Astrocyte (in vitro differentiated cells and primary cell): ENCODE data around the gene OCA2. TPM values are rescaled to one million over a fixed set of nuclear protein-coding genes. Genes with fewer than 3 reads are reported as not detected.

Experiments
- DNase-seq: peaks from one replicate; pipeline ENCODE4 v3.0.0-alpha.2; 2010; ENCODE audit warnings: low read depth
- FAIRE-seq: peaks from 2 replicates; lab custom pipeline; 2011; peaks lifted over from hg19 to GRCh38; lab: Jason Lieb, UNC
- H2AFZ ChIP-seq: 2 replicates; pipeline ENCODE4 v1.6.0; 2012; ENCODE audit warnings: low read depth, low read length, inconsistent platforms
- H3K27ac ChIP-seq: 2 replicates; pipeline ENCODE4 v1.5.1; 2011; ENCODE audit warnings: low read depth, low read length, inconsistent platforms
- H3K27me3 ChIP-seq: 2 replicates; pipeline ENCODE4 v1.6.0; 2011; ENCODE audit warnings: low read length, inconsistent platforms; ENCODE audit not compliant: insufficient read depth
- H3K36me3 ChIP-seq: 2 replicates; pipeline ENCODE4 v1.5.1; 2011; ENCODE audit warnings: low read length, inconsistent platforms; ENCODE audit not compliant: insufficient read depth
- H3K4me1 ChIP-seq: 2 replicates; pipeline ENCODE4 v1.5.1; 2011; ENCODE audit warnings: low read length, inconsistent platforms; ENCODE audit not compliant: insufficient read depth
- H3K4me2 ChIP-seq: 2 replicates; pipeline ENCODE4 v1.6.0; 2012; ENCODE audit warnings: low read length, inconsistent platforms
- H3K4me3 ChIP-seq: 2 replicates; pipeline ENCODE4 v1.5.1; 2011; ENCODE audit warnings: low read depth, mild to moderate bottlenecking, low read length, inconsistent platforms; ENCODE audit not compliant: insufficient read depth
- H3K79me2 ChIP-seq: 2 replicates; pipeline ENCODE4 v1.6.0; 2012; ENCODE audit warnings: mild to moderate bottlenecking, low read length, inconsistent platforms; ENCODE audit not compliant: insufficient read depth
- H3K9ac ChIP-seq: 2 replicates; pipeline ENCODE4 v1.6.0; 2012; ENCODE audit warnings: mild to moderate bottlenecking, low read length, inconsistent platforms
- H3K9me3 ChIP-seq: 2 replicates; pipeline ENCODE4 v1.5.1; 2012; ENCODE audit warnings: low read depth, mild to moderate bottlenecking, low read length, inconsistent platforms; ENCODE audit not compliant: insufficient read depth
- H4K20me1 ChIP-seq: 2 replicates; pipeline ENCODE4 v1.6.0; 2012; ENCODE audit warnings: low read length, inconsistent platforms; ENCODE audit not compliant: insufficient read depth
- H3K27ac Mint-ChIP-seq: one replicate; pipeline ENCODE4 v1.8.0; 2021; ENCODE audit warnings: mild to moderate bottlenecking, mixed read lengths; ENCODE audit not compliant: unreplicated experiment
- H3K27me3 Mint-ChIP-seq: one replicate; pipeline ENCODE4 v1.8.0; 2021; ENCODE audit warnings: low read depth, mixed read lengths; ENCODE audit not compliant: unreplicated experiment
- H3K36me3 Mint-ChIP-seq: one replicate; pipeline ENCODE4 v1.8.0; 2021; ENCODE audit warnings: low read depth, mixed read lengths; ENCODE audit not compliant: unreplicated experiment
- H3K4me1 Mint-ChIP-seq: one replicate; pipeline ENCODE4 v1.8.0; 2021; ENCODE audit warnings: low read depth, mixed read lengths; ENCODE audit not compliant: unreplicated experiment
- H3K4me3 Mint-ChIP-seq: one replicate; pipeline ENCODE4 v1.8.0; 2021; ENCODE audit warnings: mild to moderate bottlenecking, moderate library complexity, mixed read lengths; ENCODE audit not compliant: unreplicated experiment
- H3K9me3 Mint-ChIP-seq: one replicate; pipeline ENCODE4 v1.8.0; 2021; ENCODE audit warnings: mild to moderate bottlenecking, mixed read lengths; ENCODE audit not compliant: unreplicated experiment
- CTCF ChIP-seq: IDR thresholded peaks from 2 replicates; pipeline ENCODE4 v1.5.1; 2011; ENCODE audit warnings: low read depth, mild to moderate bottlenecking, inconsistent platforms, low read length, moderate library complexity; ENCODE audit not compliant: insufficient read depth
- EZH2 ChIP-seq: IDR thresholded peaks from 2 replicates; pipeline ENCODE4 v1.6.1; 2012; ENCODE audit warnings: mild to moderate bottlenecking, low read length, inconsistent platforms; ENCODE audit not compliant: insufficient read depth
- total RNA-seq: library from RNA; stranded (reverse); gene quantifications from 2 replicates; pipeline ENCODE4 v1.2.1, GENCODE V29; 2021

OCA2 gene
- total RNA-seq, 1 donor from 2014 or later: 2.9 TPM

GRCh38 chr15:27770086-27770607 is 329.0 kb downstream of the OCA2 start:
- H3K36me3 ChIP-seq: no peaks in the 10 kb centered on the region
- TF ChIP-seq CTCF (no peak), EZH2 (no peak)
- H3K4me1 Mint-ChIP-seq: no peaks in the 10 kb centered on the region
- no peaks in the 10 kb centered on the region for H3K4me1 ChIP-seq
- no peak overlapping the region for H2AFZ ChIP-seq
- no peak overlapping the region for H3K4me2 ChIP-seq
- no peak overlapping the region for H3K9ac ChIP-seq
- H3K9me3 Mint-ChIP-seq: peaks cover 6% of the 10 kb centered on the region
- no peak overlapping the region for H3K27ac ChIP-seq
- no peak overlapping the region for H3K4me3 Mint-ChIP-seq
- no peak overlapping the region for H3K4me3 ChIP-seq
- no peak for FAIRE-seq
- DNase-seq: no peak
- no peaks in the 10 kb centered on the region for H3K36me3 Mint-ChIP-seq
- H3K79me2 ChIP-seq: no peaks in the 10 kb centered on the region
- H3K27me3 ChIP-seq: no peaks in the 10 kb centered on the region
- H4K20me1 ChIP-seq: no peaks in the 10 kb centered on the region
- H3K9me3 ChIP-seq: no peaks in the 10 kb centered on the region
- no peak overlapping the region for H3K27ac Mint-ChIP-seq
- no peaks in the 10 kb centered on the region for H3K27me3 Mint-ChIP-seq

- no peaks in the 10 kb centered on the region for H3K9me3 ChIP-seq
- H3K79me2 ChIP-seq: no peaks in the 10 kb centered on the region
- H3K36me3 ChIP-seq: no peaks in the 10 kb centered on the region
- Mint-ChIP-seq H3K4me3 (no peak overlapping the region), H3K36me3 (no peaks in the 10 kb centered on the region), H3K27me3 (no peaks in the 10 kb centered on the region), H3K9me3 (peaks cover 6% of the 10 kb centered on the region), H3K27ac (no peak overlapping the region), H3K4me1 (no peaks in the 10 kb centered on the region)
- FAIRE-seq: no peak
- no peak overlapping the region for H3K27ac ChIP-seq
- no peak overlapping the region for H3K4me3 ChIP-seq
- no peaks in the 10 kb centered on the region for H3K27me3 ChIP-seq
- H2AFZ ChIP-seq: no peak overlapping the region
- H3K9ac ChIP-seq: no peak overlapping the region
- no peak for TF ChIP-seq EZH2
- no peak for TF ChIP-seq CTCF
- H3K4me1 ChIP-seq: no peaks in the 10 kb centered on the region
- no peak for DNase-seq
- no peaks in the 10 kb centered on the region for H4K20me1 ChIP-seq
- H3K4me2 ChIP-seq: no peak overlapping the region
Observed at GRCh38 chr15:27769652-27770051, 329.5 kb downstream of the OCA2 start.

- no peak overlapping the region for H3K9ac ChIP-seq
- Mint-ChIP-seq H3K9me3 (peaks cover 6% of the 10 kb centered on the region), H3K36me3 (no peaks in the 10 kb centered on the region), H3K4me1 (no peaks in the 10 kb centered on the region), H3K27ac (no peak overlapping the region), H3K4me3 (no peak overlapping the region), H3K27me3 (no peaks in the 10 kb centered on the region)
- H3K4me2 ChIP-seq: no peak overlapping the region
- no peaks in the 10 kb centered on the region for H3K9me3 ChIP-seq
- no peaks in the 10 kb centered on the region for H4K20me1 ChIP-seq
- FAIRE-seq: no peak
- TF ChIP-seq CTCF (no peak), EZH2 (no peak)
- H3K4me3 ChIP-seq: no peak overlapping the region
- no peaks in the 10 kb centered on the region for H3K79me2 ChIP-seq
- no peaks in the 10 kb centered on the region for H3K27me3 ChIP-seq
- no peak overlapping the region for H3K27ac ChIP-seq
- no peak for DNase-seq
- no peak overlapping the region for H2AFZ ChIP-seq
- no peaks in the 10 kb centered on the region for H3K36me3 ChIP-seq
- no peaks in the 10 kb centered on the region for H3K4me1 ChIP-seq
Observed at GRCh38 chr15:27768732-27769475, 330.2 kb downstream of the OCA2 start.
